Suprapubic skin (tissue), 3 donors: ENCODE data around the gene DCTD.

ENCODE experiments used
- POLR2A ChIP-seq, 2 donors: fragments of 450-650 bp; IDR thresholded peaks; one replicate each; pipeline ENCODE4 v1.6.1; 2017; ENCODE audit warnings: antibody characterized with exemption in 2 of 2, mild to moderate bottlenecking in 2 of 2, moderate library complexity in 2 of 2
- TF ChIP-seq, protein P1 (sequence below), 2 donors: fragments of 200-600 bp in 1 of 2; fragments of 450-650 bp in 1 of 2; sonication (generic) in 1 of 2; IDR thresholded peaks; one replicate each; pipeline ENCODE4 v1.5.1; 2016 to 2019; ENCODE audit warnings: antibody characterized with exemption in 2 of 2, mild to moderate bottlenecking in 1 of 2, moderate library complexity in 1 of 2

DNA sequence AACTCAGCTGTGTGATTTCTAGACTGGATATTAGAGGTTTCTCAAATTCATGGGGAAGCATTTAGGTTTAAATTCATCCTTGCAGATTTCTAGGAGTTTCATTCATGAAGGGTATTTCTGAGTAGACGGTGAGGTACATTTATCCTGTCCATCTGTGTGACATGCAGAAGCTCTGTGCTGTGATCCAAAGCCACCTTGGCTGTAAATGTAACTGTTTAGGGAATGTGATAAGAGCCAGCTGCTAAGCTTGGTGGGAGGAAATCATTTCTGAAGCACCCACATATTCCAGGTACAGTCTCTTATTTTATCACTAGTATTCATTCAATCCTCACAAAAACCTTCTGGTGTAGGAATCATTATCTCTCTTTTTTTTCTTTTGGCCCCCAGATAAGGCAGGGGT is 8.7 kb upstream of the DCTD start:
- no peak for TF ChIP-seq POLR2A (IDR thresholded peaks at IDR 0.05)
- TF ChIP-seq, protein P1, sequence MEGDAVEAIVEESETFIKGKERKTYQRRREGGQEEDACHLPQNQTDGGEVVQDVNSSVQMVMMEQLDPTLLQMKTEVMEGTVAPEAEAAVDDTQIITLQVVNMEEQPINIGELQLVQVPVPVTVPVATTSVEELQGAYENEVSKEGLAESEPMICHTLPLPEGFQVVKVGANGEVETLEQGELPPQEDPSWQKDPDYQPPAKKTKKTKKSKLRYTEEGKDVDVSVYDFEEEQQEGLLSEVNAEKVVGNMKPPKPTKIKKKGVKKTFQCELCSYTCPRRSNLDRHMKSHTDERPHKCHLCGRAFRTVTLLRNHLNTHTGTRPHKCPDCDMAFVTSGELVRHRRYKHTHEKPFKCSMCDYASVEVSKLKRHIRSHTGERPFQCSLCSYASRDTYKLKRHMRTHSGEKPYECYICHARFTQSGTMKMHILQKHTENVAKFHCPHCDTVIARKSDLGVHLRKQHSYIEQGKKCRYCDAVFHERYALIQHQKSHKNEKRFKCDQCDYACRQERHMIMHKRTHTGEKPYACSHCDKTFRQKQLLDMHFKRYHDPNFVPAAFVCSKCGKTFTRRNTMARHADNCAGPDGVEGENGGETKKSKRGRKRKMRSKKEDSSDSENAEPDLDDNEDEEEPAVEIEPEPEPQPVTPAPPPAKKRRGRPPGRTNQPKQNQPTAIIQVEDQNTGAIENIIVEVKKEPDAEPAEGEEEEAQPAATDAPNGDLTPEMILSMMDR (IDR thresholded peaks at IDR 0.05), result no peak
